NCI-H526 (cell line): ENCODE data around the gene RPS6KA4.

Source experiments
- DNase-seq, 2 experiments: peaks; one replicate each; lab custom pipeline; 2025; lab: John Stamatoyannopoulos, UW

Gene RPS6KA4

DNA sequence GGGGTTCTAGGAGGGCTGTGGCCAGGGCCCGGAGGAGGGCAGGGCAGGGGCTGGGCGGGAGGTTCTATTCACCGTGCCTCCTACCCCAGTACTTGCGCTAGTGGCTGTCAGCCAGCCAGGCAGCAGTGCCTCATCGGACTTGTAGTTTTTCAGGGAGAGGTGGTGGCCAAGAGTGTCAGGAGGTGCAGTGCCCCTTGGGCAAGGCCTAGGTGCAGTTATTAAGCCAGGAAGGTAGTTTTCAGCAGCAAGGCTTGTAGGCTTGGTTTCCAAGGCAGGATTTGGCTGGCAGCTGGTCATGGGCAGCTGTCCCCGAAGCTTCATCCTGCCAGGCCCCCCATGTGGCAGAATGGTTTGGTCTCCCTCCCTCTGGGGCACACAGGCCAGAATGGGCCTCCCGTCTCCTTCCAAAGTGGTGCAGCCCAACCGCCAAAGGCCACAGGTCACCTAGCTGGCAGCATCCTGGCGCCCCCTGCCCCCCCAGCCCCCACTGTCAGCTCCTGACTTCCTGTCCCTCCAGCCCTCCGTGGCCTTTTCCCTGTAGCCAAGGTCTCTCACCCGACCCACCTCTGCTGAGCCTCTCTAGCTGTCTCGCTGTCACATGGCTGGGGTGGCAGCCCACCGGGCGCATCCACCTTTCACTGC lies 10.5 kb upstream of the RPS6KA4 start:
- DNase-seq = peak in 1 of 2 experiments; percentile 53

DNA sequence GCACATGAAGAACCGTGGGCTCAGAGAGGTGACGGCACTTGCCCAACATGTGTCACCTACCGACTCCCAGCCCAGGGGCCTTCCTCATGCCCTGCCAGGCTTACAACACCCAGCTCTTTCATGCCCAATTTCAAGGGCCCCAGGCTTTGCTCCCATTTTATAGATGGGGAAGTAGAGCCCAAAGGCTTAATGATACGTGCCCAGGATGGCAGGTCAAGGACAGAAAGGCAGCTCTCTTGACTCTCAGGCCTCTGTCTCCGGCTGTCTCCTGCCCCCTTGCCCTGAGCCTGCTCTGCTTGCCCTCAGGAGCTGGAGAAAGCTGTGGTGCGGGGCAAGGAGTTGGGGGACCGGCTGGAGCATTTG lies 10.0 kb upstream of the RPS6KA4 start:
- no peak for DNase-seq

DNA sequence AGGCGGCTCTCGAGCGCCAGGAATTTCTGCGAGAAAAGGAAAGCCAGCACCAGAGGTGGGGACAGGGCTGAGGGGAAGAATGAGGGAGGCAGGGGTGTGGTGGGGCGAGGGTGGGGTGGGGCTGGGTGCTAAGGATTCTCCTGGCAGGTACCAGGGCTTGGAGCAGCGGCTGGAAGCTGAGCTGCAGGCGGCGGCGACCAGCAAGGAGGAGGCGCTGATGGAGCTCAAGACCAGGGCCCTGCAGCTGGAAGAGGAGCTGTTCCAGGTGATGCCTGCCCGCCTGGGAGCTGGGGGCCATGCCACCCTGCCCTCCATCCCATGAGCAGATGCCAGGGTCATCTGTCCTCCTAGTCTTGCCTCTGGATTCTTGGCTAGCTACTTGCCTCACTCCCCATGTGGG lies 9.6 kb upstream of the RPS6KA4 start:
- no peak for DNase-seq

DNA sequence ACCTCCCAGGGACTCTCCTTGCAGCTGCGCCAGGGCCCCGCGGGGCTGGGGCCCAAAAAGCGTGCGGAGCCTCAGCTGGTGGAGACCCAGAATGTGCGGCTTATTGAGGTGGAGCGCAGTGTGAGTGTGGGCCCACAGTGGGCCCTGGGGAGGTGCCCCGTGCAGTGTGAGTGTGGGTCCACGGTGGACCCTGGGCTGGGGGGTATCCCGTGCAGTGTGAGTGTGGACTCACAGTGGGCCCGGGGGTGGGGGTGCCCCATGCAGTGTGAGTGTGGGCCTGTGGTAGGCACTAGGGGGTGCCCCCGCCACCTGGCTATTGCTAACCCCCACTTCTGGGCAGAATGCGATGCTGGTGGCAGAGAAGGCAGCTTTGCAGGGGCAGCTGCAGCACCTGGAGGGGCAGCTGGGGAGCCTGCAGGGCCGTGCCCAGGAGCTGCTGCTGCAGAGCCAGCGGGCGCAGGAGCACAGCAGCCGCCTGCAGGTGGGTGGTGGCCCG lies 7.8 kb upstream of the RPS6KA4 start:
- DNase-seq = no peak

DNA sequence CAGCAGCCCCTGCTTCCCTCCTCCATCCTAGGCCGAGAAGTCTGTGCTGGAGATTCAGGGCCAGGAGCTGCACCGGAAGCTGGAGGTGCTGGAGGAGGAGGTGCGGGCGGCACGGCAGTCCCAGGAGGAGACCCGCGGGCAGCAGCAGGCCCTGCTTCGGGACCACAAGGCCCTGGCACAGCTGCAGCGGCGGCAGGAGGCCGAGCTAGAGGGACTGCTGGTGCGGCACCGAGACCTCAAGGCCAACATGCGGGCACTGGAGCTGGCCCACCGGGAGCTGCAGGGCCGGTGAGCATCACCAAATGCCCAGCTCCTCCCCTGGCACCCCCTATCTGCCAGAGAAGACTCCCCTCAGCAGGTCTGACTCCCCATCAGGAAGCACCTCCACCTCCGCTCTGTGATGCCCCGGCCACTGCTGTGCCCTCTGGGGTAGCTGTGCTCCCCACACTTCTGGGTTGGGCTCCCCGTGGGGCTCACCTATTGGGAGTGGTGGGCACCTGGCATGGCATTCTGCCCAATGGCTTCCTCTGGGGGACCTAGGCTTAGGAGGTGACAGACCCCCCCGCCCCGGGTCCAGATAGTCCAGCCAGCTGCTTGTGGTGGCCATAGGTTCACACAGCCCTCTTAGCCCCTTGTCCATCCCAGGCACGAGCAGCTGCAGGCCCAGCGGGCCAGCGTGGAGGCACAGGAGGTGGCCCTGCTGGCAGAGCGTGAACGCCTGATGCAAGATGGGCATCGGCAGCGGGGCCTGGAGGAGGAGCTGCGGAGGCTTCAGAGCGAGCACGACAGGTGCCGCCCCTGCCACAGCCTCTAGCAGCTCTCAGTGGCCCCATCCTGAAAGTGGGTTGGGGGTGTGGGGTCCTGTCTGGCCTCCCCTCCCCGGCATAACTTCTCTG lies 6.6 kb upstream of the RPS6KA4 start:
- DNase-seq = no peak

DNA sequence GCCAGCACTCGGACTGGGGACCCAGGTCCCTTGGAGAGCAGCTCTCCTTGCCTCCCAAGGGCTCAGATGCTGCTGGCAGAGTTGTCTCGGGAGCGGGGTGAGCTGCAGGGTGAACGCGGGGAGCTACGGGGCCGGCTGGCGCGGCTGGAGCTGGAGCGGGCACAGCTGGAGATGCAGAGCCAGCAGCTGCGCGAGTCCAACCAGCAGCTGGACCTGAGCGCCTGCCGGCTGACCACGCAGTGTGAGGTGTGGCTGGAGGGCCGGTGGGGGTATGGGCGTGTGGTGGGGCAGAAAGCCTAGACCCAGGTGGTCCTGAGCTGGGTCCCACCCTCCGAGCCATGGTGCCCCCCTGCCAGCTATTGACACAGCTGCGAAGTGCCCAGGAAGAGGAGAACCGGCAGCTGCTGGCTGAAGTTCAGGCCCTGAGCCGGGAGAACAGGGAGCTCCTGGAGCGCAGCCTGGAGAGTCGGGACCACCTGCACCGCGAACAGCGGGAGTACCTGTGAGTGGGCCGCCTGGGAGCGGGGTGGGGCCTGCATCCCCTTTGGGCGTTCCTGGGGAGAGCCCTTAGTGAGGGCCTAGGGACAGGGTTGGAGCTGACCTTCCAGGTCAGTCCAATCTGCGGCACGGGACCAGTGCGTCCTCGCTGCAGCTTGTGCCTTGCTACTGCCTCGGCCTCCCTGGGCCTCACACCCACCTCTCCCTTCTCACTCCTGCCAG lies 5.8 kb upstream of the RPS6KA4 start:
- no peak for DNase-seq

DNA sequence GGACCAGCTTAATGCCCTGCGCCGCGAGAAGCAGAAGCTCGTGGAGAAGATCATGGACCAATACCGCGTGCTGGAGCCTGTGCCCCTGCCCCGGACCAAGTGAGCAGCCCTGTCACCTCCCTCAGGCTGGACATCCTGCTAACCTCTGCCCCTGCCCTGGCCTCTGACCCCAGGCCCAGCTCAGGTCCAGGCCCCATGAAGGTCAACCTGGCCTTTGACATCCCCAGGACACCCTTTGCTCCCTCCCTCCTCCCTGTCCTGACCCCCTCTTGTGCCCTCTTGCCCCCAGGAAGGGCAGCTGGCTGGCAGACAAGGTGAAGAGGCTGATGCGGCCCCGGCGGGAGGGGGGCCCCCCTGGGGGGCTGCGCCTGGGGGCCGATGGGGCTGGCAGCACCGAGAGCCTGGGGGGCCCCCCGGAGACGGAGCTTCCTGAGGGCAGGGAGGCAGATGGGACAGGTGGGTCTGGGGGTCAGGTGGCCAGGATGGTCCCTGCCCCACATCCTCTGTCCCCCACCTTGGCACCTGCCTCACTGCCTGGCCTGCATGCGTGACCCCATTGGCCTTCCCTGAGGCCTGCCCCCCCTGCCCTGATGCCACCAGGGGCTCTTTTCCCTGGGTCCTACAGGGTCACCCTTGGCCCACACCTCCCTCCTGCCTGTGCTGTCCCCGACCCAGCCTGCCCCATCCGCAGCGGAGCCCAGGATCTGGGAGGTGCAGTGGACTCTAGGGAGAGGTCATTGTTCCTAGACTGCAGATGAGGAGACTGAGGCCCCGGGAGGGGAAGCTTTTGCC lies 5.1 kb upstream of the RPS6KA4 start:
- no peak for DNase-seq

DNA sequence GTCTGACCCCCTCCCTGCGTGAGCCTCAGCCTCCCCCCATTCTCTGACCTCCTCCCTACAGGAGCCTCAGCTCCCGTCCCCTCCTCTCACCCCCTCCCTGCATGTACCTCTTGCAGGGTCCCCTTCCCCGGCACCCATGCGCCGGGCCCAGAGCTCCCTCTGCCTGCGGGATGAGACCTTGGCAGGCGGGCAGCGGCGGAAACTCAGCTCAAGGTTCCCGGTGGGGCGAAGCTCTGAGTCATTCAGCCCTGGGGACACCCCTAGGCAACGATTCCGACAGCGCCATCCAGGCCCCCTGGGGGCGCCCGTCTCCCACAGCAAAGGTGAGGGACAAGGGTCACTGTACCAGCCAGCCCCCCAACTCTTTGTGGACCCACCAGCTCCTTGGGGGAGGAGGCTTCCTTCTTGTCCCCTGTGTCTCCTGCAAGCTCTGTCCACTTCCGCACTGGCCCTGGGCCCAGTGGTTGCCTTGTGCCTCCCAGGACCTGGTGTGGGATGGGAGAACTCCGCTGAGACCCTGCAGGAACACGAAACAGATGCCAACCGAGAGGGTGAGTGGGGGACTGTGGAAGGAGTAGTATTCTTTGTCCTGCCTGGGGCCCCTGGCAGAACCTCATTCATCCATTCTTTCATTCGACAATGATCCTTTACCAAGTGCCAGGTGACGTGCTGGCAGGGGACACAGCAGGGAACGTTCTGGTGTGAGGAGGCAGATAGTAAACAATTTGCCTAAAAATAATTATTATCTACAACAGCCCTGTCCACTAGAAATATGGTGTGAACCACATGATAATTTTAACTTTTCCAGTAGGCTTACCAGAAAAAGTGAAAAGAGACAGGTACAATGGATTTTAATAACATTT lies 3.7 kb upstream of the RPS6KA4 start:
- peak; percentile 62 to 92 for DNase-seq

DNA sequence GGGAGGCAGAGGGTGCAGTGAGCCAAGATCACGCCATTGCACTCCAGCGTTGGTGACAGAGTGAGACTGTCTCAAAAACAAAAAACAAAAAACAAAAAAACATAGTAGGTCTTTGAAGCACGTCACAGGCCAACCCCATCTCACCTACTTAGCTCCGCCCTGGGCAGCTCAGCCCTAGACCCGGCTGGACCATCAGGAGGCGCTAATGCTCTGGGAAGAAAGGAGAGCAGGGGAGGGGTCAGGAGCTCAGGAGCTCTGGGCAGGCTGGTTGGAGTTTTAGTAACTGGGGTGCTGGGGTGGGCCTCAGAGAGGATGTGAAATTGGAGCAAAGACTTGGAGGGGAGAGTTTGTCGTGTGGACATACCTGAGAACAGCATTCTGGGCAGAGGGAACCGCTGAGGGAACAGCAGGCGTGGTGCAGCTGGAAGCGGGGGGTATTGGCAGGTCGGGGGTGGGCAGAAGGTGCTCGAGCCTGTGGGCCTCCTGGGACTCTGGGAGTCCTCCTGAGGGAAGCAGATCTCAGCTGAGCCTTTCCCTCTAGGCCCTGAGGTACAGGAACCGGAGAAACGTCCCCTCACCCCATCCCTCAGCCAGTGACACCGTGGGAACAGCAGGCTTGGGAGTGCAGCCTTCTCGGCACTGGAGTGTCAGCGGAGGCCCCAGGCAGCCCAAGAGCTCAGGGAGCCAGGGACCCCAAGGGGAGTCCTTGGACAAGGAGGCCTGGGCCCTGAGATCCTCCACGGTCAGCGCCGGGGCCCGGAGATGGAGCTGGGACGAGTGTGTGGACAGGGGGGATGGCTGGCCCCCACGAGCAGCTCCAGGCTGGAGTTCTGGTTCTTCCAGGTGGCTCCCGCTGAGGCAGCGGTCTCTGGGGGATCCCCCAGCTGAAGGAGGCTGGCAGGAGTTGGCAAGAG lies 2.2 kb upstream of the RPS6KA4 start:
- peak; percentile 67 to 83 for DNase-seq

DNA sequence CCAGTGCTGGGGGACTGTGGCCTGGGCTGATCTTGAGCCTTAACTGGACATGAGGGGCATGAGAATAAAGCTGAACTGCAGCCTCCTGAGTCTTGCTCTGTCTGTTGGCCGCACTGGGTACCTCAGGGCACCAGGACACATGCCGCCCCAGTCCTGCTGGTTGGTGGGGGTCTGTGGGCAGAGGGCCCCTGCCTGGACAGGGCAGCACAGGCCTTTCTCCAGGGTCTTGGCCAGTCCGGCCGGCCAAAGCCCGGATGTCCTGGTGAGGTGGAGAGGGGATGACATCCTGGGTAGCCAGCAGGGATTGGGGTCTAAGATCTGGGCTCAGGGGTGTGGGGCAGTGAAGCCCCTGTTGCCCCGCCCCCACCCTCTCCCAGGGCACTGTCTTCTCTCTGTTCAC lies 1.5 kb upstream of the RPS6KA4 start:
- DNase-seq = no peak

DNA sequence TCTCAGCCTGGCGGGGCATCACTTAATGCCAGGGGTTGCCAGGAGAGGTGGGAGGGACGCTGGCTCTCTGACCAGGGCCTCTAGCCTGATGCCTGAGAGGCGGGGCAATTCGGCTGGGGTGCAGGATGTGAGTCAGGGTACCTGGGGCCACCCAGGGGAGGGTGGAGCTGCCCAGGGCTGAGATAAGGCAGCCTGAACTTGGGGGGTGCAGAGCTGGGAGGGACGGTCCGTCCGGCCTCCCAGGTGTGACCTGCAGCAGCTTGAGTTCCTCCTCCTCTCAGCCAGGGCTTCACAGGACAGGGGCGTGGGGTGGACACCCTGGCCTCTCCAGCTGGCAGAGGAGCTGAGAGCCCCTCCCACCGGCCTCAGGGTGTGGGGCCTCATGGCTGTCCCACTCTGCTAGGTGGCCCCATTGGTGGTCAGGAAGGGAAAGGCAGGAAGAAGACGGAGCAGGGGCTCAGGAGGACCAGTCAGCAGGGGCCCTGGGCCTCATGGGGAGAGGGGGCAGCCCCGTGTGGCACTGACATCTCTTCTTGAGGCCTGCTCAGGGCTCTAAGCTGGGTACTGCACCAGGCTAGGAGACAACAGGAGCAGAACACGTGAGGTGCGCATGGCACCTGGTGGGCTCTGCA lies 942 bp upstream of the RPS6KA4 start:
- DNase-seq = no peak

DNA sequence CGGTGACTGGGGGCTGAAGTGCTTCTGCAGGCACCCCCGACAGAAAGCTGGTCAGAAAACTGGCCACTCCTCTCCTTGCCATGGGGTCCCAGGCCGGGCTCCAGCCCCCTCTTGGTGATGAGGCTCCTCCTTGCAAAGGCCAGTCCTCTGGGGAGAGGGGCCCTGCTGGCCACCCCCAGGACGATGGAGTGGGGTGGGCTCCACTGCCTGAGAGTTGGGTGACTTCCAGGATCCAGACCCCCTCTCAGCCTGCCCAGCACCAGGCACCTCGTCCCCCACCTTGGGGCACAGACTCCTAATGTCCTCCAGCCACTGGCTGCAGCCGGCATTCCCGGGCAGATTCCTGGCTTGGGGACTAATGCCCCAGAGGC lies 441 bp upstream of the RPS6KA4 start:
- no peak for DNase-seq

DNA sequence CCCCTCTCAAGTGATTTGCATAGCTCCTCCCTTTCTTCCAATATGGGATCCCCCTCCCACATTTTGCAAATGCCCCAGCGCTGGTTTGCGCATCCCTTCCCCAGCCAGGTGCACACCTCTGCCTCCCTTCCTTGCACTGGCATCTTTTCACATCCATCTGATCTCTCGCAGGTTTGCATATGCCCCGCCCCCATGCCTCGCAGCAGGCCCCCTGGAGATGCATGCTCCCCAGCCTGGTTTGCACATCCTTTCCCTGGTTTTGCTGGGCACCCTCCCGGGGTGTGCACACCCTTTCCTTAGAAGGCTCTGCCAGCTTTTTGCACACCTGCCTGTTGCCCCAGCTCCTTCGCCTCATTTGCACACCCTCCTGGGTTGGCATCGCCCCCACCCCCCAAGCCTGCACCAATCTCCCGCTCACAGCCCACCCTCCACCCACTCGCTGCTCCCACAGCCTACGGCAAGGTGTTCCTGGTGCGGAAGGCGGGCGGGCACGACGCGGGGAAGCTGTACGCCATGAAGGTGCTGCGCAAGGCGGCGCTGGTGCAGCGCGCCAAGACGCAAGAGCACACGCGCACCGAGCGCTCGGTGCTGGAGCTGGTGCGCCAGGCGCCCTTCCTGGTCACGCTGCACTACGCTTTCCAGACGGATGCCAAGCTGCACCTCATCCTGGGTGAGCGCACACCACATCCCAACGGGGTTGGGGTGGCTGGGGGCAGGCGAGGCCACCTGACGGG lies 917 bp downstream of the RPS6KA4 start:
- DNase-seq = peak; percentile 87 to 97

DNA sequence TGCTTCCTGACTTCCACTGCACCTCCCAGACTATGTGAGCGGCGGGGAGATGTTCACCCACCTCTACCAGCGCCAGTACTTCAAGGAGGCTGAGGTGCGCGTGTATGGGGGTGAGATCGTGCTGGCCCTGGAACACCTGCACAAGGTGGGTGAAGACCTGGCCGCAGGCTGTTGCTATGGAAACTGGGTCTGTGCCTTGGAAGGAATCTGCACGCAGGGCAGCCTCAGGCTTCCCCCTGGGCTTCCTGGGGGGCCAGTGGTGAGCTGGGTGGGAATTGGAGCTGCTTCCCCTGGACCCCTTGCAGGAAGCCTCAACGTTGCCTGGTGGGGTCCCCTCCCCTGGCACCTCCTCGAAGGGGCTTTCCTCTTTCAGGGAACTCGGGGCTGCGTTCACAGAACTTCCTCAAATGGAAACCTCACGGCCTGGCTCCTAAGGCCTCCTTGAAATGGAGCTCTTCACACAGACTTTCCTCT lies 1.5 kb downstream of the RPS6KA4 start:
- peak in 1 of 2 experiments; percentile 72 for DNase-seq

DNA sequence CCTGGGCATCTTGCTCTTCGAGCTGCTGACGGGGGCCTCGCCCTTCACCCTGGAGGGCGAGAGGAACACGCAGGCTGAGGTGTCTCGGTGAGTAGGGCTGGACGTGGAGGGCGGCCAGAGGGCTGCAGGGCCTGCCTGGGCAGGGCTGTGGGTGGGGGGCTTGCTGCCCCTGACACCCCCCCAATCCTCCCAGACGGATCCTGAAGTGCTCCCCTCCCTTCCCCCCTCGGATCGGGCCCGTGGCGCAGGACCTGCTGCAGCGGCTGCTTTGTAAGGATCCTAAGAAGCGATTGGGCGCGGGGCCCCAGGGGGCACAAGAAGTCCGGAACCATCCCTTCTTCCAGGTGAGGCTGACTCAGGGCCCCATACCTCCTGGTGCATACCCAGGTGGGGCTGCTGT lies 2.7 kb downstream of the RPS6KA4 start:
- no peak for DNase-seq

DNA sequence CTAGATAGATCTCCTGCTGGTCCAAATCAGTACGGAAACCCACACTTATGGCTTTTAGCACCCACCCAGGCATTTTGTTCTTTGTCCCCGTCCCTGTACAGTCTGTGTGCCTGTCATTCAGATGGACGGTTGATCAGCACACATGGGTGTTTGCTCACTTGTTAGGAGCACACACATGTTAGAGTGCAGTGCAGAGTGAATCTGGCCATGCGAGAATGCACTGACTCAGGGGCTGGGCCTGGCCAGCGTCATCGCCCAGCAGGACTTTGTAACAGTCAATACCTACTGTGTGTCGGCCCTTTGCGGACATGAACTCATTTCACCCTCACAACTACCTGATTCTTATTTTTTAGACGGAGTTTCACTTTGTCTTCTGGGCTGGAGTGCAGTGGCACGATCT lies 3.4 kb downstream of the RPS6KA4 start:
- no peak for DNase-seq

DNA sequence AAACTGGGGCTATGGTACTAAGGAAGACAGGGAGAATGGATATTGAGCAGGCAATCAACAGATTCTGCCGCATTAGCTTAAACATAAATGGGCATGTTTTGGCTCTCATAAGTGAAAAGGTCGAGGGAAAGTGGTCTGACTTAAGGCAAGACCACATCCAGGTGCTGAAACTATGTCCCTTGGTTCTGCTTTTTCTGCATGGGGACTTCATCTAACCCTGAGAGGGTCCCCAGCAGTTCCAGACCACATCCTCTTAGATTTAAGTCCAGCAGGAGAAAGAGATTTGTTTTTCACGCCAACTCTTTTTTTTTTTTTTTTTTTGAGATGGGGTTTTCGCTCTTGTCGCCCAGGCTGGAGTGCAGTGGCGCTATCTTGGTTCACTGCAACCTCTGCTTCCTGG lies 5.5 kb downstream of the RPS6KA4 start:
- DNase-seq = no peak

DNA sequence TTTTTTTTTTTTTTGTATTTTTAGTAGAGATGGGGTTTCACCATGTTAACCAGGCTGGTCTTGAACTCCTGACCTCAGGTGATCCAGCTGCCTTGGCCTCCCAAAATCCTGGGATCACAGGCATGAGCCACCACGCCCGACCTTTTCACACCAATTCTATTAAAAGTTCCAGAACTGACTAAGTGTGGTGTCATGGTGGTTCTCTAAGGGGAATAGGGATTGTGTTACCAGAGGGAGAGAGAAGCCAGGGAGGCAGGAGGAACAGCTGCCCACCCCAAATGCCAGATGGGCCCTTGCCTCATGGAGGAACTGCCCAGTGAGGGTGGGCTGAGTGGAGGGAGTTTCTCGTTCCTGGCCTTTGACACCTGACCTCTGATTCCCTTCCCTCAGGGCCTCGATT lies 5.9 kb downstream of the RPS6KA4 start:
- no peak for DNase-seq

DNA sequence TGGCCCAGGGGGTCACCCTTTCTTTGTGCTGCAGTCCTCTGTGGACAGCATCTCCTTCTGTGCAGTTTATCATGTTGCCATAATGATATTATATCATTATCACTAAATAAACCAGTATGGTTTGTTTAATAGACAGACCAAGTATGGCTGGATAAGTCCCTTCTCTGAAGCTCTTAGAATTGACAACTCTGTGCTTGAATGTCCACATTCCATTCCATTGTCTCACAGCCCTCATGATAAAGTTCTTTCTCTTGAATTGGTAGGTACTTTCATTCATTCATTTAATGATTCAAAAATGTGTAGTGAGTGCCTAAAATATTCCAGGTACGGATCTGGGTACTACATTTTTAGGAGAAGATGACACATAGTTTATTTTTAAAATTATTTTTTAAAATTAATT lies 7.8 kb downstream of the RPS6KA4 start:
- no peak for DNase-seq
